ENCODE results near the gene WDR26. TPM values are rescaled to one million over a fixed set of nuclear protein-coding genes. Genes with fewer than 3 reads are reported as not detected.

WDR26 gene
- total RNA-seq: 38.5 and 58.6 TPM in 2 replicates

DNA sequence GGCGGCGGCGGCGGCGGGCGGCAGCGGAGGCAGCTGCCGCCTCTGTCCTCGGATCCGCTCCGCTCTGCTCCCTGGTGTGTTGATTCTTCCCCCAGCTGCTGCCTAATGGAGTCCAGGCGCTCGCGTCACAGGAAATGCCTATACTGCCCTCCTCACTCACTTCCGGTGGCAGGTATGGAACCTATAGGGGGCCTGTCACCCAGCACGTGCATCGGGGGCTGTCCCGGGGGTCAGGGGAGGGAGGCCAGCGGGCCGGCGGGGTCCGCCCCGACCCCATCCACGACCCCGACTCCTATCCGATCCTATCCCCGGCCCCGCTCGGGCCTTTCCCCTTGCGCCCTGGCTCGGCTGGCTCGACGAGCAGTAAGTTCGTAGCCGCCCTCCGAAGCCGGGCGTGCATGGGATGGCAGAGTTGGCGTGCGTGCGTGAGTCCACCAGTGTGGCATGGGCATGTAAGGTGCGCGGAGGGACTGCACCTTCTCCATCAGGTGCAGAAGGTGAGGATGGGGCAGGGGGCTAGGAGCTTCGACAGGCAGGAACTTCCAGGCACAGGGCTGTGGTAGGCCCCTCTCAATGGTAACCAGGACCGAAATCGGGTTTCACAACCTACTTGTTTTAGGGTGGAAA lies at the start of gene WDR26:
Gene WDR26 (minus strand): TSS at position 107 of the 627 bp plus-strand sequence.

GRCh38 chr1:224356685-224357625 lies 77.6 kb downstream of the WDR26 start, which contains the start of gene CNIH4:
Gene CNIH4, plus strand, starts transcription at chr1:224356879. Its CDS starts 46 bp downstream, at chr1:224356925.

Other genes starting within 250 kb of the WDR26 start
- gene NVL, start 104.6 kb downstream of the WDR26 start, total RNA-seq: 23.0 and 24.0 TPM in 2 replicates
- 76.4 and 93.6 TPM in 2 replicates for gene CNIH4, start 77.9 kb downstream of the WDR26 start, total RNA-seq
- 11.3 and 26.3 TPM in 2 replicates for gene CNIH3, start 181.5 kb upstream of the WDR26 start, total RNA-seq